ENCODE measurements around the gene ADARB2.

DNA sequence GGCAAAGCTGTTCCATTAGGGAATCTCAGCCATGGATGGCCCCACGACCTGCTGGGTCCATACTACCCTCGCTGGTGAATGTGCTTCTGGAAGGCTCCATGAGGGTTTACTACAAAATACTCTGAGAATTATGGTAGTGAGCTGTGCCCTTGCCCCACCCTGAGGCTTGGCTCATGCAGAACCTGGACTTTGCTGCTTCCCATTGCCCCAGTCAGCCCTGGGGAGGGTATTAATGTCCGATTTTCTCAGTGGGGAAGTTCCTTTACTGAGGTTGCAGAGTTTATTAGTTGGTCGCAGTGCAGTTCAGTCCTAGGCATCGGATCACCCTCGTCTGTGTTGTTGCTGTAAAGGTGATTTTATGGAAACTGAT, 371.0 kb downstream of the ADARB2 start:
- TF ChIP-seq, protein P1, sequence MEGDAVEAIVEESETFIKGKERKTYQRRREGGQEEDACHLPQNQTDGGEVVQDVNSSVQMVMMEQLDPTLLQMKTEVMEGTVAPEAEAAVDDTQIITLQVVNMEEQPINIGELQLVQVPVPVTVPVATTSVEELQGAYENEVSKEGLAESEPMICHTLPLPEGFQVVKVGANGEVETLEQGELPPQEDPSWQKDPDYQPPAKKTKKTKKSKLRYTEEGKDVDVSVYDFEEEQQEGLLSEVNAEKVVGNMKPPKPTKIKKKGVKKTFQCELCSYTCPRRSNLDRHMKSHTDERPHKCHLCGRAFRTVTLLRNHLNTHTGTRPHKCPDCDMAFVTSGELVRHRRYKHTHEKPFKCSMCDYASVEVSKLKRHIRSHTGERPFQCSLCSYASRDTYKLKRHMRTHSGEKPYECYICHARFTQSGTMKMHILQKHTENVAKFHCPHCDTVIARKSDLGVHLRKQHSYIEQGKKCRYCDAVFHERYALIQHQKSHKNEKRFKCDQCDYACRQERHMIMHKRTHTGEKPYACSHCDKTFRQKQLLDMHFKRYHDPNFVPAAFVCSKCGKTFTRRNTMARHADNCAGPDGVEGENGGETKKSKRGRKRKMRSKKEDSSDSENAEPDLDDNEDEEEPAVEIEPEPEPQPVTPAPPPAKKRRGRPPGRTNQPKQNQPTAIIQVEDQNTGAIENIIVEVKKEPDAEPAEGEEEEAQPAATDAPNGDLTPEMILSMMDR (IDR thresholded peaks at IDR 0.05), result no peak
- TF ChIP-seq POLR2A (IDR thresholded peaks at IDR 0.05), result no peak
- no peak for TF ChIP-seq POLR2AphosphoS5 (IDR thresholded peaks at IDR 0.05)
- TF ChIP-seq EP300 (IDR thresholded peaks at IDR 0.05), result no peak

Data from suprapubic skin (tissue), 4 donors.